Subcutaneous abdominal adipose tissue (tissue), 5 donors: ENCODE results near the gene P2RX6.
"Not testable (repeated sequence)": the region's sequence is repeated elsewhere in the genome, so short reads cannot be mapped to it uniquely, and the experiment has no call there.

ENCODE experiments used
- H3K27ac ChIP-seq: one replicate; pipeline ENCODE4 v1.7.0; 2013; ENCODE audit warnings: low read depth, mild to moderate bottlenecking, inconsistent platforms, low read length, moderate library complexity
- H3K27me3 ChIP-seq, 5 donors: one replicate each; pipeline ENCODE4 v1.7.0; 2013; ENCODE audit warnings: low read length in 5 of 5, inconsistent platforms in 1 of 5; ENCODE audit not compliant: control insufficient read depth in 5 of 5, insufficient read depth in 4 of 5
- H3K36me3 ChIP-seq, 5 donors: one replicate each; pipeline ENCODE4 v1.7.0; 2013; ENCODE audit warnings: low read length in 5 of 5; ENCODE audit not compliant: control insufficient read depth in 5 of 5, insufficient read depth in 5 of 5
- H3K4me1 ChIP-seq, 5 donors: one replicate each; pipeline ENCODE4 v1.7.0; 2013; ENCODE audit warnings: low read length in 5 of 5, mild to moderate bottlenecking in 3 of 5, moderate library complexity in 1 of 5; ENCODE audit not compliant: control insufficient read depth in 5 of 5, insufficient read depth in 5 of 5
- H3K4me3 ChIP-seq, 5 donors: one replicate each; pipeline ENCODE4 v1.7.0; 2013; ENCODE audit warnings: low read length in 5 of 5, low read depth in 1 of 5
- H3K9ac ChIP-seq, 5 donors: one replicate each; pipeline ENCODE4 v1.7.0; 2013; ENCODE audit warnings: low read length in 5 of 5, mild to moderate bottlenecking in 4 of 5, moderate library complexity in 3 of 5
- H3K9me3 ChIP-seq, 5 donors: one replicate each; pipeline ENCODE4 v1.7.0; 2013; ENCODE audit warnings: low read length in 5 of 5; ENCODE audit not compliant: control insufficient read depth in 5 of 5
- donor health status: healthy.
- donor health status: healthy.
- donor health status: healthy.
- donor health status: healthy.
- donor health status: healthy.

The P2RX6 gene

GRCh38 chr22:21054714-21055563 is 40.0 kb downstream of the P2RX6 start:
- Histone ChIP-seq H3K4me3 (no peak overlapping the region), H3K27ac (no peak overlapping the region), H3K4me1 (no peaks in the 10 kb centered on the region), H3K36me3 (no peaks in the 10 kb centered on the region), H3K27me3 (peaks cover 2 to 21% (median 15%) of the 10 kb centered on the region in 5 donors), H3K9me3 (no peaks in the 10 kb centered on the region), H3K9ac (no peak overlapping the region)

GRCh38 chr22:21055564-21055834 is 40.5 kb downstream of the P2RX6 start:
- no peak overlapping the region for H3K4me3 ChIP-seq
- H3K4me1 ChIP-seq: no peaks in the 10 kb centered on the region
- no peaks in the 10 kb centered on the region for H3K9me3 ChIP-seq
- no peak overlapping the region for H3K27ac ChIP-seq
- H3K36me3 ChIP-seq: no peaks in the 10 kb centered on the region
- H3K9ac ChIP-seq: no peak overlapping the region
- peaks cover 2 to 21% (median 15%) of the 10 kb centered on the region in 5 donors for H3K27me3 ChIP-seq

GRCh38 chr22:21055880-21056319 is 40.9 kb downstream of the P2RX6 start:
- Histone ChIP-seq H3K27ac (no peak overlapping the region), H3K4me3 (no peak overlapping the region)

GRCh38 chr22:21060363-21060762 is 45.4 kb downstream of the P2RX6 start:
- H3K9ac ChIP-seq: not testable (repeated sequence)

More at GRCh38 chr22:21055880-21056319, 40.9 kb downstream of the P2RX6 start:
- H3K27me3 ChIP-seq: peaks cover 2 to 21% (median 15%) of the 10 kb centered on the region in 5 donors
- no peak overlapping the region for H3K9ac ChIP-seq
- H3K9me3 ChIP-seq: no peaks in the 10 kb centered on the region
- H3K4me1 ChIP-seq: no peaks in the 10 kb centered on the region
- H3K36me3 ChIP-seq: no peaks in the 10 kb centered on the region

GRCh38 chr22:21061660-21062321 is 46.8 kb downstream of the P2RX6 start:
- H3K27me3 ChIP-seq, H3K9ac ChIP-seq, H3K4me3 ChIP-seq, H3K27ac ChIP-seq, H3K4me1 ChIP-seq, H3K9me3 ChIP-seq, H3K36me3 ChIP-seq: not testable (repeated sequence)

More at GRCh38 chr22:21060363-21060762, 45.4 kb downstream of the P2RX6 start:
- peaks cover 2 to 17% (median 8%) of the 10 kb centered on the region in 5 donors for H3K27me3 ChIP-seq
- H3K36me3 ChIP-seq, H3K27ac ChIP-seq, H3K4me1 ChIP-seq, H3K9me3 ChIP-seq, H3K4me3 ChIP-seq: not testable (repeated sequence)

GRCh38 chr22:21064425-21064824 is 49.5 kb downstream of the P2RX6 start:
- not testable (repeated sequence) for H3K9ac ChIP-seq, H3K9me3 ChIP-seq, H3K4me1 ChIP-seq, H3K4me3 ChIP-seq, H3K27ac ChIP-seq, H3K27me3 ChIP-seq, H3K36me3 ChIP-seq

GRCh38 chr22:21064917-21065864 is 50.2 kb downstream of the P2RX6 start:
- H3K36me3 ChIP-seq: no peaks in the 10 kb centered on the region
- H3K4me1 ChIP-seq: no peaks in the 10 kb centered on the region
- H3K9me3 ChIP-seq: no peaks in the 10 kb centered on the region
- H3K27me3 ChIP-seq: no peaks in the 10 kb centered on the region
- no peak overlapping the region for H3K9ac ChIP-seq
- no peak overlapping the region for H3K27ac ChIP-seq
- no peak overlapping the region for H3K4me3 ChIP-seq

GRCh38 chr22:21067075-21067900 is 52.3 kb downstream of the P2RX6 start:
- Histone ChIP-seq H3K4me1 (no peaks in the 10 kb centered on the region), H3K36me3 (no peaks in the 10 kb centered on the region), H3K27me3 (peaks cover 0 to 4% (median 0%) of the 10 kb centered on the region in 5 donors), H3K9ac (no peak overlapping the region), H3K27ac (no peak overlapping the region), H3K4me3 (no peak overlapping the region), H3K9me3 (peaks cover 0 to 3% (median 0%) of the 10 kb centered on the region in 5 donors)

GRCh38 chr22:21067901-21068680 is 53.1 kb downstream of the P2RX6 start:
- Histone ChIP-seq H3K27me3 (peaks cover 0 to 4% (median 0%) of the 10 kb centered on the region in 5 donors), H3K9me3 (peaks cover 0 to 3% (median 0%) of the 10 kb centered on the region in 5 donors), H3K9ac (no peak overlapping the region), H3K36me3 (no peaks in the 10 kb centered on the region), H3K4me3 (no peak overlapping the region), H3K27ac (no peak overlapping the region), H3K4me1 (no peaks in the 10 kb centered on the region)
